Fibroblast of the aortic adventitia (primary cell): ENCODE results near the gene SEC61A2. TPM values are rescaled to one million over a fixed set of nuclear protein-coding genes. Genes with fewer than 3 reads are reported as not detected.

Experiments used
- DNase-seq: peaks from one replicate; pipeline ENCODE4 v3.0.0-alpha.2; 2010; ENCODE audit warnings: low read depth
- H3K4me3 ChIP-seq: 2 replicates; pipeline ENCODE4 v1.5.1; 2011; ENCODE audit warnings: low read depth, mild to moderate bottlenecking, control low read depth, low read length, moderate library complexity
- CTCF ChIP-seq: IDR thresholded peaks from 2 replicates; pipeline ENCODE4 v1.5.1; 2011; ENCODE audit warnings: mild to moderate bottlenecking, low read length, control low read depth, inconsistent platforms; ENCODE audit not compliant: insufficient read depth
- small RNA-seq: library from RNA; depleted of rRNA; stranded (forward); fragments of <200 nt; gene quantifications from one replicate; pipeline ENCODE3, GENCODE V24; 2012
- total RNA-seq: library from RNA; depleted of rRNA; stranded (reverse); fragments of >200 nt; gene quantifications from 2 replicates; pipeline ENCODE4 v1.2.3, GENCODE V29; 2012; ENCODE audit warnings: low replicate concordance

Gene SEC61A2
- total RNA-seq, 1 donor: 8.9 TPM

GRCh38 chr10:12214763-12215218, 85.3 kb downstream of the SEC61A2 start:
- peak; percentile 80 for DNase-seq
- no peak overlapping the region for H3K4me3 ChIP-seq

More at GRCh38 chr10:12214763-12215218, 85.3 kb downstream of the SEC61A2 start:
- TF ChIP-seq CTCF: peak; percentile 68

Small RNA genes lying within 50 kb of the gene (small RNA-seq; reads per million reads assigned to genes)
- gene MIR548AK: not detected
- not detected for gene RNU6-88P

Other genes starting within 250 kb of the SEC61A2 start
- 18.3 and 25.5 TPM in 2 replicates for gene UPF2, start 86.9 kb upstream of the SEC61A2 start, total RNA-seq
- 16.8 and 30.9 TPM in 2 replicates for gene DHTKD1, start 60.7 kb upstream of the SEC61A2 start, total RNA-seq
- 28.5 and 63.9 TPM in 2 replicates for gene NUDT5, start 66.2 kb downstream of the SEC61A2 start, total RNA-seq
- 60.2 and 93.0 TPM in 2 replicates for gene CDC123, start 66.5 kb downstream of the SEC61A2 start, total RNA-seq
- gene CAMK1D, start 219.9 kb downstream of the SEC61A2 start, total RNA-seq: 2.3 and 9.8 TPM in 2 replicates